Measurements from ENCODE around the gene CLCA1. TPM values are rescaled to one million over a fixed set of nuclear protein-coding genes. Genes with fewer than 3 reads are reported as not detected.

The CLCA1 gene
- total and polyA plus RNA-seq, 10 donors = 0.13 TPM; not detected in 9

- Histone ChIP-seq H3K27me3 (replicated peaks in 1 of 7) (no peaks in the 10 kb centered on the region), H3K27ac (no peak overlapping the region), H3K4me1 (no peaks in the 10 kb centered on the region), H3K9me3 (no peaks in the 10 kb centered on the region), H3K4me3 (no peak overlapping the region), H3K36me3 (no peaks in the 10 kb centered on the region)
- DNase-seq = no peak
- WGBS, 5 donors = 89 to 97% (median 94%) methylated on average over 1 of the region's 1 CpG
- TF ChIP-seq POLR2A (IDR thresholded peaks at IDR 0.05) (no peak), POLR2AphosphoS5 (IDR thresholded peaks at IDR 0.05) (no peak), CTCF (IDR thresholded peaks at IDR 0.05 in 8 of 11, conservative IDR thresholded peaks at IDR 0.05 in 3 of 11) (no peak)
- intact Hi-C loops (cut with DNase I; ENCODE audit: low total_unique reads) = no loop called here
Observed at GRCh38 chr1:86448670-86449069, 20.1 kb upstream of the CLCA1 start.

GRCh38 chr1:86449103-86449502 lies 19.6 kb upstream of the CLCA1 start:
- Histone ChIP-seq H3K4me3 (no peak overlapping the region), H3K27ac (no peak overlapping the region), H3K27me3 (replicated peaks in 1 of 7) (no peaks in the 10 kb centered on the region), H3K4me1 (no peaks in the 10 kb centered on the region), H3K36me3 (no peaks in the 10 kb centered on the region), H3K9me3 (no peaks in the 10 kb centered on the region)
- DNase-seq = no peak
- 94 to 100% (median 94%) methylated on average over 1 of the region's 1 CpG for WGBS, 5 donors
- no peak for TF ChIP-seq CTCF (IDR thresholded peaks at IDR 0.05 in 8 of 11, conservative IDR thresholded peaks at IDR 0.05 in 3 of 11)
- intact Hi-C loops (cut with DNase I; ENCODE audit: low total_unique reads) = no loop called here

- no peaks in the 10 kb centered on the region for H3K4me1 ChIP-seq
- DNase-seq = no peak
- 61 to 64% (median 64%) methylated on average over 3 of the region's 3 CpGs for WGBS, 5 donors
- intact Hi-C loops (cut with DNase I; ENCODE audit: low total_unique reads) = no loop called here
- no peaks in the 10 kb centered on the region for H3K36me3 ChIP-seq
- H3K9me3 ChIP-seq = no peaks in the 10 kb centered on the region
- H3K27me3 ChIP-seq (replicated peaks in 1 of 7) = no peaks in the 10 kb centered on the region
- no peak for TF ChIP-seq POLR2AphosphoS5 (IDR thresholded peaks at IDR 0.05)
- no peak for TF ChIP-seq CTCF (IDR thresholded peaks at IDR 0.05 in 8 of 11, conservative IDR thresholded peaks at IDR 0.05 in 3 of 11)
- TF ChIP-seq POLR2A (IDR thresholded peaks at IDR 0.05) = no peak
- no peak overlapping the region for H3K27ac ChIP-seq
- H3K4me3 ChIP-seq = no peak overlapping the region
Observed at GRCh38 chr1:86450847-86451246, 17.9 kb upstream of the CLCA1 start.

- no peak overlapping the region for H3K4me3 ChIP-seq
- H3K36me3 ChIP-seq = no peaks in the 10 kb centered on the region
- DNase-seq = no peak
- no peak overlapping the region for H3K27ac ChIP-seq
- no peaks in the 10 kb centered on the region for H3K27me3 ChIP-seq (replicated peaks in 1 of 7)
- no peaks in the 10 kb centered on the region for H3K4me1 ChIP-seq
- H3K9me3 ChIP-seq = no peaks in the 10 kb centered on the region
- TF ChIP-seq POLR2AphosphoS5 (IDR thresholded peaks at IDR 0.05) (no peak), POLR2A (IDR thresholded peaks at IDR 0.05) (no peak), CTCF (IDR thresholded peaks at IDR 0.05 in 8 of 11, conservative IDR thresholded peaks at IDR 0.05 in 3 of 11) (no peak)
- intact Hi-C loops (cut with DNase I; ENCODE audit: low total_unique reads) = no loop called here
- 75 to 88% (median 84%) methylated on average over 3 of the region's 3 CpGs for WGBS, 5 donors
Observed at GRCh38 chr1:86453664-86454063, 15.1 kb upstream of the CLCA1 start.

Data from spleen (tissue), 11 donors.